ENCODE results near the gene CHTF18. TPM values are rescaled to one million over a fixed set of nuclear protein-coding genes. Genes with fewer than 3 reads are reported as not detected.

Gene CHTF18
- total RNA-seq, 1 experiment from 2014 or later = 120 TPM

- H3K9me3 Mint-ChIP-seq = peaks cover 0 to 4% of the 10 kb centered on the region in 2 experiments; a peak in 1 of 5 replicates
- no CpG with 5 or more reads among the region's 12 CpGs for WGBS (ENCODE audit: extremely low coverage, insufficient read length, low lambda C conversion rate)
Measured at GRCh38 chr16:820748-821147, 32.3 kb downstream of the CHTF18 start.

More at GRCh38 chr16:820748-821147, 32.3 kb downstream of the CHTF18 start:
- no peaks in the 10 kb centered on the region for H3K4me1 ChIP-seq (ENCODE audit: insufficient read depth, low read length)
- no peak overlapping the region for H4K8ac ChIP-seq (replicated peaks; ENCODE audit: insufficient read length, low read depth, low read length)
- no peak overlapping the region for H3T11ph ChIP-seq (ENCODE audit: low read length)
- H3K79me1 ChIP-seq (ENCODE audit: insufficient read depth, low read depth, low read length, poor library complexity, severe bottlenecking) = no peaks in the 10 kb centered on the region
- H4K20me1 ChIP-seq (ENCODE audit: control insufficient read depth, insufficient read depth, insufficient read length) = no peaks in the 10 kb centered on the region
- H2AK5ac ChIP-seq (ENCODE audit: insufficient read length, low read length) = no peak overlapping the region
- no peak for TF ChIP-seq CTCF (conservative IDR thresholded peaks at IDR 0.05)
- no peak overlapping the region for H3K14ac ChIP-seq (ENCODE audit: insufficient read depth, low read length)
- no peak overlapping the region for H3K23ac ChIP-seq (ENCODE audit: insufficient read length, low read depth, low read length)
- H4K5ac ChIP-seq (ENCODE audit: insufficient read length, low read depth, low read length) = no peak overlapping the region
- H3K4ac ChIP-seq (ENCODE audit: low read depth, low read length) = no peak overlapping the region
- no peak overlapping the region for H2BK120ac ChIP-seq (ENCODE audit: low read depth, low read length, poor library complexity, severe bottlenecking)
- H2BK12ac ChIP-seq (ENCODE audit: insufficient read length, low read depth, low read length) = no peak overlapping the region
- H4K91ac ChIP-seq (ENCODE audit: insufficient read length, low read depth, low read length) = no peak overlapping the region
- H2BK15ac ChIP-seq (ENCODE audit: low read depth, low read length) = no peak overlapping the region
- no peak overlapping the region for H2BK5ac ChIP-seq (ENCODE audit: insufficient read length, low read length)
- H2BK20ac ChIP-seq (ENCODE audit: low read depth, low read length, poor library complexity, severe bottlenecking) = no peak overlapping the region
- H3K23me2 ChIP-seq (ENCODE audit: insufficient read length, low read depth, low read length, poor library complexity, severe bottlenecking) = no peaks in the 10 kb centered on the region
- H3K9me3 ChIP-seq (ENCODE audit: control insufficient read depth, low read depth, low read length) = no peaks in the 10 kb centered on the region
- H3K27me3 ChIP-seq (ENCODE audit: insufficient read depth, low read length) = no peaks in the 10 kb centered on the region; the same call in 1 of the 2 replicates
- Mint-ChIP-seq H3K36me3 (ENCODE audit: insufficient read depth in 1 of 3, low read depth in 3 of 3) (no peaks in the 10 kb centered on the region), H3K4me1 (peaks cover 13 to 18% of the 10 kb centered on the region in 2 experiments), H3K4me3 (no peak overlapping the region), H3K27ac (peak overlapping the region in 1 of 3 experiments; percentile 56; a peak in 1 of 7 replicates), H3K27me3 (ENCODE audit: low read depth) (peaks cover 15% of the 10 kb centered on the region)
- H3K18ac ChIP-seq (ENCODE audit: insufficient read length, low read depth, low read length) = no peak overlapping the region
- H3K4me2 ChIP-seq (ENCODE audit: insufficient read depth, insufficient read length, low read length) = no peak overlapping the region
- H3K27ac ChIP-seq (ENCODE audit: insufficient read length, low read depth, low read length) = no peak overlapping the region
- H3K56ac ChIP-seq (ENCODE audit: insufficient read length, low read depth, low read length) = no peak overlapping the region
- H3K79me2 ChIP-seq (ENCODE audit: insufficient read depth, low read length) = no peaks in the 10 kb centered on the region
- DNase-seq = no peak
- no peak overlapping the region for H2AFZ ChIP-seq (ENCODE audit: low read length)
- no peak overlapping the region for H3K9ac ChIP-seq (ENCODE audit: extremely low read depth, insufficient read length, low read length)
